K562 (cell line): ENCODE data around the gene MRPS10. TPM values are rescaled to one million over a fixed set of nuclear protein-coding genes. Genes with fewer than 3 reads are reported as not detected.

Source experiments
- ARID1B ChIP-seq: fragments of 450-650 bp; IDR thresholded peaks from 2 replicates; pipeline ENCODE4 v1.6.1; 2016; ENCODE audit warnings: antibody characterized with exemption, mild to moderate bottlenecking, inconsistent platforms
- CTBP1 ChIP-seq: fragments of 450-650 bp; IDR thresholded peaks from 2 replicates; pipeline ENCODE4 v1.6.1; 2016; ENCODE audit warnings: borderline replicate concordance
- FOXK2 ChIP-seq, 2 experiments: fragments of 450-650 bp; IDR thresholded peaks in 1 of 2; conservative IDR thresholded peaks in 1 of 2; 2 replicates each; pipeline ENCODE4 v1.6.1; 2016; ENCODE audit warnings: low read depth in 2 of 2, mild to moderate bottlenecking in 1 of 2
- HCFC1 ChIP-seq: IDR thresholded peaks from 2 replicates; pipeline ENCODE4 v1.6.1; 2012; ENCODE audit warnings: low read depth, low read length, improper control_type of control experiment
- KLF10 ChIP-seq: fragments of 250-450 bp; sonication (Bioruptor Pico); IDR thresholded peaks from 2 replicates; pipeline ENCODE4 v1.6.1; 2021; ENCODE audit warnings: matching md5 sums
- NRF1 ChIP-seq, 2 experiments: fragments of 450-650 bp; IDR thresholded peaks in 1 of 2; conservative IDR thresholded peaks in 1 of 2; 2 replicates each; pipeline ENCODE4 v1.6.1; 2014; ENCODE audit warnings: mild to moderate bottlenecking in 2 of 2
- PML ChIP-seq: IDR thresholded peaks from 2 replicates; pipeline ENCODE4 v1.6.1; 2012; ENCODE audit warnings: low read length, inconsistent platforms
- RB1 ChIP-seq: fragments of 450-650 bp; IDR thresholded peaks from 2 replicates; pipeline ENCODE4 v1.6.1; 2017; ENCODE audit warnings: low read depth, mild to moderate bottlenecking
- RNF2 ChIP-seq: sonication (generic); IDR thresholded peaks from 2 replicates; pipeline ENCODE4 v1.6.1; 2016
- RREB1 ChIP-seq: fragments of 250-450 bp; sonication (Bioruptor Pico); IDR thresholded peaks from 2 replicates; pipeline ENCODE4 v1.4.0; 2020
- TRIM25 ChIP-seq: fragments of 450-650 bp; IDR thresholded peaks from 2 replicates; pipeline ENCODE4 v1.7.0; 2016; ENCODE audit warnings: borderline replicate concordance
- UBTF ChIP-seq, 2 experiments: IDR thresholded peaks; 2 replicates each; pipeline ENCODE4 v1.6.1; 2012; ENCODE audit warnings: improper control_type of control experiment in 2 of 2, low read depth in 2 of 2, low read length in 2 of 2, borderline replicate concordance in 1 of 2
- ZBTB7A ChIP-seq: IDR thresholded peaks from 2 replicates; pipeline ENCODE4 v1.6.1; 2011; ENCODE audit warnings: low read depth, mild to moderate bottlenecking, low read length, moderate library complexity, borderline replicate concordance; ENCODE audit not compliant: control insufficient read depth
- ZNF239 ChIP-seq: fragments of 250-450 bp; sonication (Bioruptor Pico); IDR thresholded peaks from 2 replicates; pipeline ENCODE4 v1.4.0; 2020; ENCODE audit warnings: mild to moderate bottlenecking
- ZNF79 ChIP-seq: fragments of 250-450 bp; sonication (Bioruptor Pico); IDR thresholded peaks from 2 replicates; pipeline ENCODE4 v1.4.0; 2020; ENCODE audit warnings: low read depth, mild to moderate bottlenecking, moderate library complexity
- polyA plus RNA-seq, 8 experiments: library from polyadenylated mRNA; depleted of rRNA in 4 of 8; stranded (reverse) in 5 of 8; unstranded in 3 of 8; fragments of >200 nt; fragmentation: Nextera tagmentation in 2 of 8; fragmentation: Illumina TruSeq in 1 of 8; extraction: Ambion mirVana in 2 of 8; extraction: Trizol in 1 of 8; gene quantifications; 2 replicates each; pipeline versions ENCODE4 v1.2.1 to v1.2.3, GENCODE V29; 2011 to 2014; ENCODE audit warnings: inconsistent platforms in 1 of 8, missing spikeins in 1 of 8
- total RNA-seq, 7 experiments: library from RNA; depleted of rRNA in 6 of 7; stranded (reverse); fragments of >200 nt in 6 of 7; fragmentation: Illumina TruSeq in 2 of 7; extraction: Trizol in 2 of 7; gene quantifications; 2 replicates each; pipeline versions ENCODE4 v1.2.1 to v1.2.3, GENCODE V29; 2011 to 2021; ENCODE audit warnings: low replicate concordance in 1 of 7

Gene MRPS10
- total and polyA plus RNA-seq, 9 of the 15 experiments (the other 6 are each of a cell fraction or from before 2014, with no cell fraction given), result 48.6 to 166 (median 93.7) TPM

GRCh38 chr6:42217519-42218367 lies at the start of gene MRPS10 (continued):
- TF ChIP-seq UBTF (IDR thresholded peaks at IDR 0.05; ENCODE audit: borderline replicate concordance in 1 of 2, low read depth in 2 of 2, low read length in 2 of 2) (0 out of 4 replicates have a peak, but pooled peaks of 1 of the 2 experiments have one; percentile 36), ZBTB7A (no peak), CTBP1 (peak; percentile 70), RB1 (peak; percentile 47; the same call in 1 of the 2 replicates), RNF2 (no peak; the same call in 1 of the 2 replicates), PML (peak; percentile 86; the same call in 1 of the 2 replicates), HCFC1 (peak; percentile 90), NRF1 (conservative IDR thresholded peaks at IDR 0.05 in 1 of 2, IDR thresholded peaks at IDR 0.05 in 1 of 2) (peak; percentile 63 to 65), KLF10 (no peak), FOXK2 (conservative IDR thresholded peaks at IDR 0.05 in 1 of 2, IDR thresholded peaks at IDR 0.05 in 1 of 2; ENCODE audit: low read depth in 2 of 2) (peak; percentile 75 to 85), ZNF79 (no peak), TRIM25 (peak; percentile 82; the same call in 1 of the 2 replicates), RREB1 (0 out of 2 replicates have a peak, but pooled peaks have one; percentile 10), ARID1B (0 out of 2 replicates have a peak, but pooled peaks have one; percentile 13), ZNF239 (CRISPR knock-in tag) (no peak)
